D721Med (cell line): ENCODE measurements around the gene PPBP.

Experiments used
- DNase-seq: peaks from one replicate; pipeline ENCODE4 v3.0.0; 2011; ENCODE audit warnings: low spot score; ENCODE audit not compliant: insufficient read length
- FAIRE-seq: peaks from 2 replicates; lab custom pipeline; 2011; peaks lifted over from hg19 to GRCh38; lab: Jason Lieb, UNC
- TF ChIP-seq, protein P1 (sequence below): IDR thresholded peaks from 2 replicates; pipeline ENCODE4 v1.5.1; 2012; ENCODE audit warnings: mild to moderate bottlenecking, control low read depth; ENCODE audit not compliant: insufficient read depth; ENCODE audit errors: missing control alignments

PPBP gene

DNA sequence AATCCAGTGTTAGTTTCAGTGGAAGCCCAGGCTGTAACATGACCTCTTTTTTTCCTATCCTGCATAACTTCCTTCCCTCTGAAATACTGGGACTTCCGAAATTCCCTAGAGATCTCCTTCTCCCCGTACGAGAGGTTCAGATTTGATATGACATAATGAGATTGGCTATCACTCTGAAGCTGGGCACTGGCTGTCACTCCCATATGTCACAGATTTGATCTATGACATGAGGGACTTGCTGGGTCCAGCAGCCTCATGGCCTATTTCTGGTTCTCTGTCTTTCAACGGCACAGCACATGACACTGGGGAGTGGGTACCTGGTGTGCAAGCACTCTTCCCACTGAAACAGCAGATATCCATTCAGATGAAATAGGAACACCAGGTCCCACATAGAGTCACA lies 42.9 kb downstream of the PPBP start:
- no peak for DNase-seq
- TF ChIP-seq, protein P1, sequence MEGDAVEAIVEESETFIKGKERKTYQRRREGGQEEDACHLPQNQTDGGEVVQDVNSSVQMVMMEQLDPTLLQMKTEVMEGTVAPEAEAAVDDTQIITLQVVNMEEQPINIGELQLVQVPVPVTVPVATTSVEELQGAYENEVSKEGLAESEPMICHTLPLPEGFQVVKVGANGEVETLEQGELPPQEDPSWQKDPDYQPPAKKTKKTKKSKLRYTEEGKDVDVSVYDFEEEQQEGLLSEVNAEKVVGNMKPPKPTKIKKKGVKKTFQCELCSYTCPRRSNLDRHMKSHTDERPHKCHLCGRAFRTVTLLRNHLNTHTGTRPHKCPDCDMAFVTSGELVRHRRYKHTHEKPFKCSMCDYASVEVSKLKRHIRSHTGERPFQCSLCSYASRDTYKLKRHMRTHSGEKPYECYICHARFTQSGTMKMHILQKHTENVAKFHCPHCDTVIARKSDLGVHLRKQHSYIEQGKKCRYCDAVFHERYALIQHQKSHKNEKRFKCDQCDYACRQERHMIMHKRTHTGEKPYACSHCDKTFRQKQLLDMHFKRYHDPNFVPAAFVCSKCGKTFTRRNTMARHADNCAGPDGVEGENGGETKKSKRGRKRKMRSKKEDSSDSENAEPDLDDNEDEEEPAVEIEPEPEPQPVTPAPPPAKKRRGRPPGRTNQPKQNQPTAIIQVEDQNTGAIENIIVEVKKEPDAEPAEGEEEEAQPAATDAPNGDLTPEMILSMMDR: no peak
- FAIRE-seq: no peak

DNA sequence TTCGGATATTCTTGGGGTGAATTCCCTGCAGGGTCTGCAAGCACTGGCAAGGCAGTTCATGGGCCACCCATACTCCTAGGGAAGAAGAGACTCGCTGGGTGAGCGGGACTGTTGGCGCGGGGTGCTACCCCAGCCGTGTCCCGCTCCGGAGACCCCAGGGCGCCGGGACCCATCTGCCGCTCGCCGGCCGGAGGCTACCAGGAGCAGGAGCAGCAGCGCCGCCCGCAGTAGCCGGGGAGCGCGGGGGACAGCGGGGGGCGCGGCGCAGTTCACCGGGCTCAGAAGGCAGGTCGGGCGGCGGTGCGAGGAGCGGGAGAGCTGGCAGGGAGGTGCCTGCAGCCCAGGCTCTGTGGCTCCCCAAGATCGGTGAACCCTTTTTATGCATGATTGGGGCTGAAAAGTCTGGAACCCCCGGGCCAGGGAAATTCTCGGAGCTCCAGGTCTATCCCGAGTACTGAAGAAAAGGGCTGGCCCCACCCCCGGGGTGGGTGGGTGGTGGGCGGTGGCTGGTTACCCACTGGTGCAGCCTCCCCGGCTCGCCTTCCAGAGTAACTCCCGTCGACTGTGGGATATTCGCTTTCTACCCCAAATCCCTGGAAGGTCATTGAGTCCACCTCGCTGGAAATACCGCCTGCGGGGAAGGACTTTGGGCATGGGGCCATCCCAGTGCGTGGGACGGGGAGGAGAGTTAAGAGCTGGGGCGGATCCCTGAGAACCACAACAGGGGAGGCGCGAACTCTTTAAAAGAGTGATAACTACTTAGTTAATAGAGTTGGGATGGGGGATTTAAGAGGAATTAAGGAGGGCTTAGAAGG lies 43.7 kb downstream of the PPBP start:
- TF ChIP-seq, protein P1: peak; percentile 7
- FAIRE-seq: no peak
- DNase-seq: no peak

DNA sequence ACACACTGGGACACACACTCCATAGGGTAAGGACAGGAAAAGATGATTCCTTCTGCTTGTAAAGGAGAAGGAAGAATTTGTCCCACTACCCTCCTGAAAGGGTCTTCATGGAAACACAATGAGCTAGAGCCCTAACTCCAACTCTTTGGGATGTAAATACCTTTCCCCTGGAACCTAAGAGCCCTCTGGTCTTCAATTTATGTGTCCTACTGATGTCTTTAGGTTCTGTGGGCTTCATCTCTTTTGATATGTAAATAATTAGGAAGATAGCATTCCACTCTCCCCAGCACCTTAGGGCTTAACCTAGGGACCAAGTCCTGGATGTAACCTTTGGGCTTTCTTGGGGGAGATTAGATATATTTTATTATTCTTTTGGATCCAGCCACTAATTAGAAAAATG lies 44.4 kb downstream of the PPBP start:
- DNase-seq: no peak
- TF ChIP-seq, protein P1: no peak
- no peak for FAIRE-seq

DNA sequence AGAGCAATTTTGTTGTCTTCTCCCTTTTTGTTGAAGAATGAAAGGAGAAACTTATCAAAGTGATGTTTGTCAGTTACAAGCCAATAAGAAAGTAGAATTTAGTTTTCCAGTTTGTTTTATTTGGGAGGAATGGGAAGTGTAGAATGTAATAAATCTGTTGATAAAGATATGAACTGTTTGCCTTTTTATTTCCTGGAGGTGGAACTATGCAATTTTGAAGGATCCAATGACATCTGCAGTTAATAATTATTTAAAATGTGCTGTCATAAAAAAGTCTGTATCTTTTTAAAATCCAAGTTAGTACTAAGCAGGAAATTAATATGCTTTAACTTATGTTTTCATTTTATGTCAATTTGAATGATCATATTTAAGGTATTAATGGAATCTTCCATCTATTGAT lies 51.0 kb downstream of the PPBP start:
- TF ChIP-seq, protein P1: no peak
- FAIRE-seq: no peak
- no peak for DNase-seq
